Suprapubic skin (tissue), 4 donors: Measurements from ENCODE around the gene GTF3C5. TPM values are rescaled to one million over a fixed set of nuclear protein-coding genes. Genes with fewer than 3 reads are reported as not detected.

Experiments
- DNase-seq, 2 donors: peaks; one replicate each; pipeline ENCODE4 v3.0.0-alpha.2; 2019; ENCODE audit warnings: low spot score in 2 of 2
- H3K27ac ChIP-seq: fragments of 200-600 bp; sonication (generic); one replicate; pipeline ENCODE4 v1.5.1; 2019
- H3K27me3 ChIP-seq: fragments of 200-600 bp; sonication (generic); one replicate; pipeline ENCODE4 v1.5.1; 2019
- H3K36me3 ChIP-seq: fragments of 200-600 bp; sonication (generic); one replicate; pipeline ENCODE4 v1.5.1; 2019
- H3K4me1 ChIP-seq: fragments of 200-600 bp; sonication (generic); one replicate; pipeline ENCODE4 v1.5.1; 2019
- H3K4me3 ChIP-seq: fragments of 200-600 bp; sonication (generic); one replicate; pipeline ENCODE4 v1.5.1; 2019; ENCODE audit warnings: mild to moderate bottlenecking
- H3K9me3 ChIP-seq: fragments of 200-600 bp; sonication (generic); one replicate; pipeline ENCODE4 v1.5.1; 2019
- EP300 ChIP-seq: sonication (generic); formaldehyde crosslinking; IDR thresholded peaks from one replicate; pipeline ENCODE4 v1.6.1; 2017; ENCODE audit warnings: antibody characterized with exemption
- POLR2A ChIP-seq, 2 donors: fragments of 450-650 bp; IDR thresholded peaks; one replicate each; pipeline ENCODE4 v1.6.1; 2017; ENCODE audit warnings: antibody characterized with exemption in 2 of 2, mild to moderate bottlenecking in 2 of 2, moderate library complexity in 2 of 2
- POLR2AphosphoS5 ChIP-seq, 3 donors: sonication (generic); formaldehyde crosslinking; IDR thresholded peaks; one replicate each; pipeline ENCODE4 v1.6.1; 2017; ENCODE audit warnings: antibody characterized with exemption in 3 of 3
- WGBS: methylation state at CpG from one replicate; pipeline ENCODE4 v1.1.5; 2018; 5-methylcytosine and 5-hydroxymethylcytosine counted together
- total RNA-seq, 4 donors: library from RNA; depleted of rRNA; stranded (reverse); fragments of >200 nt; gene quantifications; one replicate each; pipeline ENCODE4 v1.1.0, GENCODE V29; 2016
- TF ChIP-seq, protein P1 (sequence below), 2 donors: fragments of 200-600 bp in 1 of 2; fragments of 450-650 bp in 1 of 2; sonication (generic) in 1 of 2; IDR thresholded peaks; one replicate each; pipeline ENCODE4 v1.5.1; 2016 to 2019; ENCODE audit warnings: antibody characterized with exemption in 2 of 2, mild to moderate bottlenecking in 1 of 2, moderate library complexity in 1 of 2

The GTF3C5 gene
- total RNA-seq, 4 donors from 2014 or later = 55.8 to 103 (median 63.1) TPM

DNA sequence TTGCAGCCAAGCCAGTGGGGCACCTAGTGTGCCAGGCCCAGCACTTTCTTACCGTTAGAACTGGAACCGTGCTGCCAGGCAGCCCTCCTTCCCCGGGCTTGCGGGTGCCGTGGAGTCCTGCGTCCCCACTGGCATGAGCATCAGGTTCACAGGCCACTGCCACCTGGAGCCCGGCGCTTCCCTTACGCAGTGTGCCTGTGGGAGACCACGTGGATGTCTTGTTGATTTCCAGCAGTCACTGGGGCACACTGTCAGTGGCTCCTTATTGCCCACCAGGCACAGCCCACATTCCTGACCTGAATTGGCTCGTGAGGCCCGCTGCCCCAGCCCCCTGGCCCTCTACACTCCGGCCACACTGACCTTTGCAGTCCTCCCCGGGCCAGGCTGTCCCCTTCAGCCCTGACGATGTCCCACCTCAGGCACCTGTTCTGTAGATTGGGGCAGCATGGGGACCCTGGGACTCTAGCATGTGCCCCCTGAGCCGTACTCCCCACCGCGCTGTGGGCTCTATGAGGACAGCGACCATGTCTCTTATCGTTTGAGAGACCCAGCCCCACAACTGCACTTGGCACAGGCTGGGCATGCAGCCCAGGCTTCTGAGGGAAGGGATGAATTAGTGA lies 20.6 kb downstream of the GTF3C5 start:
- Histone ChIP-seq H3K9me3 (no peaks in the 10 kb centered on the region), H3K4me3 (no peak overlapping the region), H3K36me3 (peaks cover 89% of the 10 kb centered on the region), H3K4me1 (peaks cover 8% of the 10 kb centered on the region), H3K27ac (no peak overlapping the region), H3K27me3 (no peaks in the 10 kb centered on the region)
- DNase-seq = no peak
- no peak for TF ChIP-seq POLR2AphosphoS5 (IDR thresholded peaks at IDR 0.05)
- TF ChIP-seq EP300 = no peak
- TF ChIP-seq POLR2A (IDR thresholded peaks at IDR 0.05) = no peak
- 92% methylated on average over 13 of the region's 20 CpGs for WGBS

DNA sequence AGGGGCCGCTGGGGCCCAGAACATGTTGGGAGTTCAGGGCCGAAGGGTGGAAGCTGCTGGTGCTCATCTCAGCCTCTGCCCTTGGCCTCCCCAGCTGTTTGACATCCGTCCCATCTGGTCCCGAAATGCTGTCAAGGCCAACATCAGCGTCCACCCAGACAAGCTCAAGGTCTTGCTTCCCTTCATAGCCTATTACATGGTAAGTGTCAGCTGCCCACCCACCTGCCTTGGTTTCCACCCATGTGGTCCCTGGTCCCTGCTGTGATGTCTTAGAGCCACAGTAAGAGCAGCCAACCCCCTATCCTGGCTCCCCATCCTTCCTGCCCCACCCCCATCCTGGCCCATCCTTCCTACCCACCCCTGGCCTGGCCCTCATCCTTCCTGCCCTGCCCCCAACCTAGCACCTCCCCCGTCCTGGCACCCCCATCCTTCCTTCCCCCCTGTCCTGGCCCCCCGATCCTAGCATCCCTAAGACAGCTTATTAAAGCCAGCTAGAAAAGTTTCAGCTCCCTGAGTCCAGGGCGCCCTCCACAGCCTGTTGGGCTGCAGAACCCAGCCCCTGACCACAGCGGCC lies 21.3 kb downstream of the GTF3C5 start:
- H3K27me3 ChIP-seq = no peaks in the 10 kb centered on the region
- no peak overlapping the region for H3K27ac ChIP-seq
- peaks cover 12% of the 10 kb centered on the region for H3K4me1 ChIP-seq
- DNase-seq = peak in 1 of 2 donors; percentile 48
- no peak overlapping the region for H3K4me3 ChIP-seq
- H3K9me3 ChIP-seq = no peaks in the 10 kb centered on the region
- peaks cover 89% of the 10 kb centered on the region for H3K36me3 ChIP-seq
- WGBS = 91% methylated on average over 8 of the region's 9 CpGs
- TF ChIP-seq POLR2AphosphoS5 (IDR thresholded peaks at IDR 0.05) = no peak
- TF ChIP-seq POLR2A (IDR thresholded peaks at IDR 0.05) = no peak
- TF ChIP-seq, protein P1, sequence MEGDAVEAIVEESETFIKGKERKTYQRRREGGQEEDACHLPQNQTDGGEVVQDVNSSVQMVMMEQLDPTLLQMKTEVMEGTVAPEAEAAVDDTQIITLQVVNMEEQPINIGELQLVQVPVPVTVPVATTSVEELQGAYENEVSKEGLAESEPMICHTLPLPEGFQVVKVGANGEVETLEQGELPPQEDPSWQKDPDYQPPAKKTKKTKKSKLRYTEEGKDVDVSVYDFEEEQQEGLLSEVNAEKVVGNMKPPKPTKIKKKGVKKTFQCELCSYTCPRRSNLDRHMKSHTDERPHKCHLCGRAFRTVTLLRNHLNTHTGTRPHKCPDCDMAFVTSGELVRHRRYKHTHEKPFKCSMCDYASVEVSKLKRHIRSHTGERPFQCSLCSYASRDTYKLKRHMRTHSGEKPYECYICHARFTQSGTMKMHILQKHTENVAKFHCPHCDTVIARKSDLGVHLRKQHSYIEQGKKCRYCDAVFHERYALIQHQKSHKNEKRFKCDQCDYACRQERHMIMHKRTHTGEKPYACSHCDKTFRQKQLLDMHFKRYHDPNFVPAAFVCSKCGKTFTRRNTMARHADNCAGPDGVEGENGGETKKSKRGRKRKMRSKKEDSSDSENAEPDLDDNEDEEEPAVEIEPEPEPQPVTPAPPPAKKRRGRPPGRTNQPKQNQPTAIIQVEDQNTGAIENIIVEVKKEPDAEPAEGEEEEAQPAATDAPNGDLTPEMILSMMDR (IDR thresholded peaks at IDR 0.05) = no peak
- TF ChIP-seq EP300 = no peak

DNA sequence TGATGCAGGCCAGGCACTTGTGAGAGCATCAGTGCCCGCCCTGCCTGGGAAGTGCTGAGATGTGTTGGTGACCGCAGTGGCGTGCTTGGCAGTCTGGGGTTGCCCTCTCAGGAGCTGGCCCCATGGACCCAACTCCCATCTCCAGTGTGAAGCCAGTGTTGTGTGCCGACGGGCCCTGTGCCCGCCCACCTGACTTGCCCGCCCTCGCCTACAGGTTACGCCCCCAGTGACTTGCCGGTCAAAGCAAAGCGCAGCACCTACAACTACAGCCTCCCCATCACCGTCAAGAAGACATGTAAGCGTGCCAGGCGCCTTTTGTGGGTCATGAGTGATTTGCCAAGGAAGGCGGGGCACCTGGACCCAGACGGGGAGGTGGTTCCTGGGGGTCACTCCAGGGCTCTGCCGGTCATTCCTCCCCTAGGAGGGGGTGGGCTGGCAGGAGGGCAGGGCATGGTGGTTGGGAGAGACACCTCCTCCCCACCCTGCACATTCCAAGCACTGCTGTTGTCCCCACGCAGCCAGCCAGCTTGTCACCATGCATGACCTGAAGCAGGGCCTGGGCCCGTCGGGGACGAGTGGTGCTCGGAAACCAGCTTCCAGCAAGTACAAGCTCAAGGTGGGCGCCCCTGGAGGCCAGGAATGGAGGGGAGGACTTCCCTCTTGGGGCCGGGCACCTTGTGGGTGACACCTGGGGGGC lies 23.5 kb downstream of the GTF3C5 start:
- no peak overlapping the region for H3K27ac ChIP-seq
- H3K9me3 ChIP-seq = no peaks in the 10 kb centered on the region
- WGBS = 85% methylated on average over 14 of the region's 24 CpGs
- TF ChIP-seq, protein P1 (IDR thresholded peaks at IDR 0.05) = no peak
- no peak for TF ChIP-seq POLR2AphosphoS5 (IDR thresholded peaks at IDR 0.05)
- TF ChIP-seq POLR2A (IDR thresholded peaks at IDR 0.05) = no peak
- no peak for TF ChIP-seq EP300
- no peaks in the 10 kb centered on the region for H3K27me3 ChIP-seq
- H3K4me1 ChIP-seq = peaks cover 22% of the 10 kb centered on the region
- peaks cover 88% of the 10 kb centered on the region for H3K36me3 ChIP-seq
- peak in 1 of 2 donors; percentile 63 for DNase-seq
- no peak overlapping the region for H3K4me3 ChIP-seq

DNA sequence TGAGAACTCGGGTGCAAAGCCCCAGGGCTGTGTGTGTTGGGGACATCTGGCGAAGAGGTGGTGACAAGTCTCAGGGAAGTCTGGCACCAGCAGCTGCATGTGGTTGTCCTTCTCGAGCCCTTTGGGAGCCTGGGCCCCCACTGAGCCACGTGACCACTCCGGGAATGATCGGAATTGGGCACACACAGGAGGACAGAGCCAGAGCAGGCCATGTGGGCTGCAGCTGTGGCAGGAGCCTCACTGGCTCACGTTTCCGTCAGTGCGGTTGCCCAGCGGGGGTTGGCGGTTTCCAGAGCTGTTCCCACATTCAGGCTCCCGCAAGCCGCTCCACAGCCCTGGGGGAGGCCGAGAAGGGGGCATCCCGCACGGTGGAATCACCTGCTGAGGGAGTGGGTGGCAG lies 24.2 kb downstream of the GTF3C5 start:
- no peak overlapping the region for H3K4me3 ChIP-seq
- peaks cover 82% of the 10 kb centered on the region for H3K36me3 ChIP-seq
- TF ChIP-seq EP300 = no peak
- TF ChIP-seq, protein P1 (IDR thresholded peaks at IDR 0.05) = no peak
- H3K9me3 ChIP-seq = no peaks in the 10 kb centered on the region
- peak in 1 of 2 donors; percentile 62 for DNase-seq
- 53% methylated on average over 6 of the region's 16 CpGs for WGBS
- H3K4me1 ChIP-seq = peaks cover 28% of the 10 kb centered on the region
- H3K27ac ChIP-seq = peak overlapping the region; percentile 49
- H3K27me3 ChIP-seq = no peaks in the 10 kb centered on the region

DNA sequence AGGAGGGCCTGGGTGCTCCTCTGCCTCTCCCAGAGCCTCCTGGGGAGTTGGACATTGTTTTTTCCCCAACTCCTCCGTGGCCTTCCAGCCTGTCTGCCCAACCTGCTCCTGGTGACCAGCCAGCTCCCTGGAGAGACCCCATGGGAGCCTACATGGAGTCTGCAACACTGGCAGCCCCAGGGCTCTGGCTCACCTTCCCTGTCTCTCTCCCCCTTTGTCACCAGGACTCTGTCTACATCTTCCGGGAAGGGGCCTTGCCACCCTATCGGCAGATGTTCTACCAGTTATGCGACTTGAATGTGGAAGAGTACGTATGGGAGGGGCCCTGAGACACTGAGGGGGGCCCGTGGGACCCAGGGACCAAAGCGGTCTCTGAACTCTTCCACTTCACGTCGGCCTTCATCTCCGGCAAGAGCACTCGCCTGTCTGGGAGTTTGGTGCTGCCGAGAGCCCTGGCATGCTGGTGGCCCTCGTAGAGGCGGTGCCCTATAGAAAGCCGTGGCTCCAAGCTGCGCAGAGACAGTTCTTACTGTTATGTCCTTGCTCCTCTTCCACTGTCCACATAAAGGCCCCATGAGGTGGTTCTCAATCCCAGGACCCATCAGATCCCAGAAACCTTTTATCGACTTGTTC lies 25.1 kb downstream of the GTF3C5 start:
- DNase-seq = peak in 1 of 2 donors; percentile 25
- H3K27me3 ChIP-seq = no peaks in the 10 kb centered on the region
- H3K9me3 ChIP-seq = no peaks in the 10 kb centered on the region
- H3K4me3 ChIP-seq = no peak overlapping the region
- peaks cover 35% of the 10 kb centered on the region for H3K4me1 ChIP-seq
- peak overlapping the region; percentile 49 for H3K27ac ChIP-seq
- peaks cover 73% of the 10 kb centered on the region for H3K36me3 ChIP-seq
- TF ChIP-seq EP300 = no peak
- WGBS = 90% methylated on average over 15 of the region's 17 CpGs

DNA sequence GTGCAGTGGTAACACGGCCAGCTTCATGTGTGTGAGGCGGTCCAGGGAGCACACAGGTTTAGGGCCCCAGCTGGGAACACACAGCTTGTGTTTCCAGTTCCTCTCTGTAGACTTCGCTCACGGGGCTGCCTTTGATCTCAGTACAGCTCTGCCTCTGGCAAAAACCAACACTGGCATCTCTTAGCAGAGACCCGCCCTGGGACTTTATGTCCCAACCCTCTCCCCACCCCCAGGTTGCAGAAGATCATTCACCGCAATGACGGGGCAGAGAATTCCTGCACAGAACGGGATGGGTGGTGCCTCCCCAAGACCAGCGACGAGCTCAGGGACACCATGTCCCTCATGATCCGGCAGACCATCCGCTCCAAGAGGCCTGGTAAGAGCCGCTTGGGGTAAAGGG lies 25.7 kb downstream of the GTF3C5 start:
- peak overlapping the region; percentile 76 for H3K27ac ChIP-seq
- DNase-seq = peak in 1 of 2 donors; percentile 40
- H3K36me3 ChIP-seq = peaks cover 67% of the 10 kb centered on the region
- peaks cover 41% of the 10 kb centered on the region for H3K4me1 ChIP-seq
- WGBS = 35% methylated on average over 4 of the region's 13 CpGs
- no peaks in the 10 kb centered on the region for H3K27me3 ChIP-seq
- no peaks in the 10 kb centered on the region for H3K9me3 ChIP-seq
- no peak overlapping the region for H3K4me3 ChIP-seq
- peak in 1 of 3 donors; percentile 55 for TF ChIP-seq POLR2AphosphoS5 (IDR thresholded peaks at IDR 0.05)
- no peak for TF ChIP-seq POLR2A (IDR thresholded peaks at IDR 0.05)
